ENCODE data around the gene ADGRG7.

ADGRG7 gene

GRCh38 chr3:100609305-100609704 lies at the start of gene ADGRG7:
Gene ADGRG7, plus strand, starts transcription at chr3:100609601. Its CDS starts 256 bp downstream, at chr3:100609857.
- ATAC-seq (replicated peaks; ENCODE audit: extremely low read depth, poor library complexity, severe bottlenecking): no peak
- no peaks in the 10 kb centered on the region for H3K4me1 Mint-ChIP-seq
- H3K27me3 Mint-ChIP-seq: peaks cover 77% of the 10 kb centered on the region
- H3K4me3 Mint-ChIP-seq: no peak within 1 kb of the TSS
- H3K27ac Mint-ChIP-seq (ENCODE audit: low read depth): no peak within 1 kb of the TSS
- H3K9me3 Mint-ChIP-seq: no peaks in the 10 kb centered on the region
- H3K36me3 Mint-ChIP-seq (ENCODE audit: insufficient read depth): no peaks in the 10 kb centered on the region
- no peak for DNase-seq (ENCODE audit: low spot score in 2 of 2)

DNA sequence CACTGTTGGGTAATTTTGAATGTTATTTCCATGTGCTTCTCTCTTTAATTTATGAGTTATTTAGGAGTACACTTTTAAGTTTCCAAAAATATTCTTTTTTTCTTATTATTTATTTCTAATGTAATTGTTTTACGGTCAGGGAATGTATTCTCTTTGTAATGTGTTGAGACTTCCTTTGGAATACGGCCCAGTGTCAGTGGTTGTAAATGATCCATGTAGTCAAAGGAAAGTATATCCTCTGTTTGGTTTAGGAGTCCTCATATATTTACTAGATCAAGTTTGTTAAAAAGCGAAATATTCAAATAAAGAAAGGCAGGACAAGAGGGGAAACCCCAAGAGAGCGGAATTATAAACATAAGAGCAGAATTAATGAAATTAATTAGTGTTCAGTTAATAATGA lies 49.0 kb upstream of the ADGRG7 start:
- no peak for DNase-seq (ENCODE audit: low spot score in 2 of 2)
- no peak for ATAC-seq (replicated peaks; ENCODE audit: extremely low read depth, poor library complexity, severe bottlenecking)
- no peaks in the 10 kb centered on the region for H3K4me1 Mint-ChIP-seq
- no peak overlapping the region for H3K4me3 Mint-ChIP-seq
- peaks cover 6% of the 10 kb centered on the region for H3K27me3 Mint-ChIP-seq
- no peaks in the 10 kb centered on the region for H3K36me3 Mint-ChIP-seq (ENCODE audit: insufficient read depth)
- H3K27ac Mint-ChIP-seq (ENCODE audit: low read depth): no peak overlapping the region
- H3K9me3 Mint-ChIP-seq: no peaks in the 10 kb centered on the region

DNA sequence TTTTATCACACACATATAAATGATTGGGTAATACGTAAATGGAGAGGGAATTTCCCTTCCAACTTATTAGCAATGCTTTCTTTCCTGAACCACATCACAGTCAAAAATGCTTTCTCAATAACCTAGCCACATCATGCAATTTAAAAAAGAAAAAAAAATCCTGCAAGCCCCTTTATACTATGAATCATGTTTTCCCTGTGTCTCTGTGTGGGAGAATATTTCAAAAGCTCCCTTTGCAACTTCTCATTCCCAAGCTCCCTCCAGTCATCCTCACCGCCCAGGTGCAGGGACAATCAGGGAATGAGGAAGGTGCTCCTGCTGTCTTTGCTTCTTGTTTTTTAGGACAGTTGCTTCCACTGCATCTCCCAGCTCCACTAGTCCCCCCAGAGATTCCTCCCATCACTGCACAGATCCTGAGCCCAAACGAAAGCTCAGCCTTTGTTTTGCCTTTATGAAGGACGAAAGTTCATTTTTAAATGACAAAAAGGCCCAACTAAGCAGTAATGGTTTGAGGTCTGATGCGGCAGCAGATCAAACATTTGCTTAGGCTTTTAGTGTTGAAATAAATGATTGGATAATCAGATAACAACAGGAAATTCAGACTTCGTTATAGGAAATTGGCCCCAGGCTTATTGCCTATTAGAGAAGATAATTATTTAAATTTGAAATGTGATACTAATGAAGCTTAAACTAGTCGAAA lies 47.8 kb upstream of the ADGRG7 start:
- no peak overlapping the region for H3K27ac Mint-ChIP-seq (ENCODE audit: low read depth)
- ATAC-seq (replicated peaks; ENCODE audit: extremely low read depth, poor library complexity, severe bottlenecking): no peak
- H3K36me3 Mint-ChIP-seq (ENCODE audit: insufficient read depth): no peaks in the 10 kb centered on the region

GRCh38 chr3:100562224-100562857 lies 47.1 kb upstream of the ADGRG7 start:
- no peaks in the 10 kb centered on the region for H3K36me3 Mint-ChIP-seq (ENCODE audit: insufficient read depth)
- no peaks in the 10 kb centered on the region for H3K9me3 Mint-ChIP-seq
- DNase-seq (ENCODE audit: low spot score in 2 of 2): no peak
- H3K4me1 Mint-ChIP-seq: no peaks in the 10 kb centered on the region
- peaks cover 6% of the 10 kb centered on the region for H3K27me3 Mint-ChIP-seq
- no peak for ATAC-seq (replicated peaks; ENCODE audit: extremely low read depth, poor library complexity, severe bottlenecking)
- no peak overlapping the region for H3K4me3 Mint-ChIP-seq
- no peak overlapping the region for H3K27ac Mint-ChIP-seq (ENCODE audit: low read depth)

More for the DNA sequence above, 47.8 kb upstream of the ADGRG7 start:
- no peak for DNase-seq (ENCODE audit: low spot score in 2 of 2)
- H3K9me3 Mint-ChIP-seq: no peaks in the 10 kb centered on the region
- no peaks in the 10 kb centered on the region for H3K4me1 Mint-ChIP-seq
- peaks cover 6% of the 10 kb centered on the region for H3K27me3 Mint-ChIP-seq
- no peak overlapping the region for H3K4me3 Mint-ChIP-seq

GRCh38 chr3:100563228-100563627 lies 46.2 kb upstream of the ADGRG7 start:
- no peak for DNase-seq (ENCODE audit: low spot score in 2 of 2)
- Mint-ChIP-seq H3K36me3 (ENCODE audit: insufficient read depth) (no peaks in the 10 kb centered on the region), H3K27me3 (no peaks in the 10 kb centered on the region), H3K4me1 (no peaks in the 10 kb centered on the region), H3K4me3 (no peak overlapping the region), H3K9me3 (no peaks in the 10 kb centered on the region), H3K27ac (ENCODE audit: low read depth) (no peak overlapping the region)
- ATAC-seq (replicated peaks; ENCODE audit: extremely low read depth, poor library complexity, severe bottlenecking): no peak

- ATAC-seq (replicated peaks; ENCODE audit: extremely low read depth, poor library complexity, severe bottlenecking) (no peak), DNase-seq (ENCODE audit: low spot score in 2 of 2) (no peak)
- H3K36me3 Mint-ChIP-seq (ENCODE audit: insufficient read depth): no peaks in the 10 kb centered on the region
- H3K9me3 Mint-ChIP-seq: no peaks in the 10 kb centered on the region
- H3K27ac Mint-ChIP-seq (ENCODE audit: low read depth): no peak overlapping the region
- peaks cover under 1% of the 10 kb centered on the region for H3K27me3 Mint-ChIP-seq
- H3K4me3 Mint-ChIP-seq: no peak overlapping the region
- no peaks in the 10 kb centered on the region for H3K4me1 Mint-ChIP-seq
Measured at GRCh38 chr3:100563652-100564211, 45.7 kb upstream of the ADGRG7 start.

- no peak overlapping the region for H3K27ac Mint-ChIP-seq (ENCODE audit: low read depth)
- no peaks in the 10 kb centered on the region for H3K9me3 Mint-ChIP-seq
- peaks cover 1% of the 10 kb centered on the region for H3K36me3 Mint-ChIP-seq (ENCODE audit: insufficient read depth)
- H3K27me3 Mint-ChIP-seq: peaks cover 22% of the 10 kb centered on the region
- no peak overlapping the region for H3K4me3 Mint-ChIP-seq
- no peak for DNase-seq (ENCODE audit: low spot score in 2 of 2)
- H3K4me1 Mint-ChIP-seq: no peaks in the 10 kb centered on the region
- ATAC-seq (replicated peaks; ENCODE audit: extremely low read depth, poor library complexity, severe bottlenecking): no peak
Measured at GRCh38 chr3:100570811-100571210, 38.6 kb upstream of the ADGRG7 start.

- peaks cover 1% of the 10 kb centered on the region for H3K36me3 Mint-ChIP-seq (ENCODE audit: insufficient read depth)
- no peak for DNase-seq (ENCODE audit: low spot score in 2 of 2)
- ATAC-seq (replicated peaks; ENCODE audit: extremely low read depth, poor library complexity, severe bottlenecking): no peak
- H3K4me1 Mint-ChIP-seq: no peaks in the 10 kb centered on the region
- no peak overlapping the region for H3K27ac Mint-ChIP-seq (ENCODE audit: low read depth)
- H3K9me3 Mint-ChIP-seq: no peaks in the 10 kb centered on the region
- H3K4me3 Mint-ChIP-seq: no peak overlapping the region
- H3K27me3 Mint-ChIP-seq: peaks cover 28% of the 10 kb centered on the region
Measured at GRCh38 chr3:100574536-100574935, 34.9 kb upstream of the ADGRG7 start.

- Mint-ChIP-seq H3K27me3 (peaks cover 39% of the 10 kb centered on the region), H3K36me3 (ENCODE audit: insufficient read depth) (peaks cover 1% of the 10 kb centered on the region), H3K9me3 (no peaks in the 10 kb centered on the region), H3K4me3 (no peak overlapping the region), H3K4me1 (no peaks in the 10 kb centered on the region), H3K27ac (ENCODE audit: low read depth) (no peak overlapping the region)
- DNase-seq (ENCODE audit: low spot score in 2 of 2) (no peak), ATAC-seq (replicated peaks; ENCODE audit: extremely low read depth, poor library complexity, severe bottlenecking) (no peak)
Measured at GRCh38 chr3:100575704-100576103, 33.7 kb upstream of the ADGRG7 start.

GRCh38 chr3:100577382-100578008 lies 31.9 kb upstream of the ADGRG7 start:
- no peak for DNase-seq (ENCODE audit: low spot score in 2 of 2)
- Mint-ChIP-seq H3K27me3 (peaks cover 52% of the 10 kb centered on the region), H3K9me3 (no peaks in the 10 kb centered on the region), H3K4me3 (no peak overlapping the region), H3K27ac (ENCODE audit: low read depth) (no peak overlapping the region), H3K4me1 (no peaks in the 10 kb centered on the region), H3K36me3 (ENCODE audit: insufficient read depth) (no peaks in the 10 kb centered on the region)
- no peak for ATAC-seq (replicated peaks; ENCODE audit: extremely low read depth, poor library complexity, severe bottlenecking)

DNA sequence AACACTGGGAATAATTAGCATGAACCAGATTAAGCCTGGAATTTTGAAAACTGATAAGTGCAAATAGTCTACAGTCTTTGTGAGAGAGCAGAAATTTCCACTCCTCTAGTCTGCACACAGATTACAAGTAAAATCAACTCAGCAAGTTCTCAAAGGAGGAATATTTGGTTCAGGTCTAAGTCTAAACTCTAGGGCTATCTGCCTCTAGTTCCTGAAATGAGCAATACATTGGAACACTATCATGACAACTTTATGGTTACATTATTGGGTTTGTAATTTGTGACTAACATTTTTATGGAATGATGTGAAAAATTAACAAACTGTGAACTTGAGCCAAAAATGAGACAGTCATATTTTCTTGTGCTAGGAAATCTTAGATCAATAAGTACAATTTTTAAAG lies 30.8 kb upstream of the ADGRG7 start:
- no peaks in the 10 kb centered on the region for H3K4me1 Mint-ChIP-seq
- DNase-seq (ENCODE audit: low spot score in 2 of 2) (no peak), ATAC-seq (replicated peaks; ENCODE audit: extremely low read depth, poor library complexity, severe bottlenecking) (no peak)
- H3K27ac Mint-ChIP-seq (ENCODE audit: low read depth): no peak overlapping the region
- no peaks in the 10 kb centered on the region for H3K9me3 Mint-ChIP-seq
- H3K36me3 Mint-ChIP-seq (ENCODE audit: insufficient read depth): no peaks in the 10 kb centered on the region
- H3K27me3 Mint-ChIP-seq: peaks cover 52% of the 10 kb centered on the region
- H3K4me3 Mint-ChIP-seq: no peak overlapping the region

DNA sequence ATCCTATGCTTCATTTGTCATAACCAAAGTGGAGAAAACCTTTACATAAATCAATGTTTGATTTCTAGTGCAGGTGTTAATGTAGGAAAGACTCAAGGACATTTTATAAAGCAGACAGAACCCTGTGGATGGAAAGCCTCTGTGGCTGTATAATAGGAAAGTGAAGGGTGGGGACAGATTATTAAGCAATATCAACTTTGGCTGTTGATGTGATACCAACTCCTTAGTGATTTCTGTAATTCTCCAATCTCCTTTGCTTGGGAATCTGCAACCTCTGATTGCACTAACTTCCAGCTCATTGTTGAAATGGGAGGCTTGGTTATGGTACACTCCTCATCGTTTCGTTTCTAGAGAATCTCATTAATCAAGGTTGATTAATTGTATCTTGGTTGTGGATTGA lies 29.3 kb upstream of the ADGRG7 start:
- H3K27ac Mint-ChIP-seq (ENCODE audit: low read depth): no peak overlapping the region
- H3K4me1 Mint-ChIP-seq: no peaks in the 10 kb centered on the region
- ATAC-seq (replicated peaks; ENCODE audit: extremely low read depth, poor library complexity, severe bottlenecking): no peak
- no peak for DNase-seq (ENCODE audit: low spot score in 2 of 2)
- no peak overlapping the region for H3K4me3 Mint-ChIP-seq
- no peaks in the 10 kb centered on the region for H3K9me3 Mint-ChIP-seq
- H3K27me3 Mint-ChIP-seq: peaks cover 39% of the 10 kb centered on the region
- no peaks in the 10 kb centered on the region for H3K36me3 Mint-ChIP-seq (ENCODE audit: insufficient read depth)

- Mint-ChIP-seq H3K27ac (ENCODE audit: low read depth) (no peak overlapping the region), H3K4me1 (no peaks in the 10 kb centered on the region), H3K36me3 (ENCODE audit: insufficient read depth) (no peaks in the 10 kb centered on the region), H3K9me3 (no peaks in the 10 kb centered on the region), H3K4me3 (no peak overlapping the region), H3K27me3 (peaks cover 39% of the 10 kb centered on the region)
- DNase-seq (ENCODE audit: low spot score in 2 of 2): no peak
- no peak for ATAC-seq (replicated peaks; ENCODE audit: extremely low read depth, poor library complexity, severe bottlenecking)
Measured at GRCh38 chr3:100581650-100582049, 27.8 kb upstream of the ADGRG7 start.
